ENCODE results near the gene ORC5. TPM values are rescaled to one million over a fixed set of nuclear protein-coding genes. Genes with fewer than 3 reads are reported as not detected.

Gene ORC5
- total and polyA plus RNA-seq, 9 donors = 11.9 to 21.5 (median 16.1) TPM

DNA sequence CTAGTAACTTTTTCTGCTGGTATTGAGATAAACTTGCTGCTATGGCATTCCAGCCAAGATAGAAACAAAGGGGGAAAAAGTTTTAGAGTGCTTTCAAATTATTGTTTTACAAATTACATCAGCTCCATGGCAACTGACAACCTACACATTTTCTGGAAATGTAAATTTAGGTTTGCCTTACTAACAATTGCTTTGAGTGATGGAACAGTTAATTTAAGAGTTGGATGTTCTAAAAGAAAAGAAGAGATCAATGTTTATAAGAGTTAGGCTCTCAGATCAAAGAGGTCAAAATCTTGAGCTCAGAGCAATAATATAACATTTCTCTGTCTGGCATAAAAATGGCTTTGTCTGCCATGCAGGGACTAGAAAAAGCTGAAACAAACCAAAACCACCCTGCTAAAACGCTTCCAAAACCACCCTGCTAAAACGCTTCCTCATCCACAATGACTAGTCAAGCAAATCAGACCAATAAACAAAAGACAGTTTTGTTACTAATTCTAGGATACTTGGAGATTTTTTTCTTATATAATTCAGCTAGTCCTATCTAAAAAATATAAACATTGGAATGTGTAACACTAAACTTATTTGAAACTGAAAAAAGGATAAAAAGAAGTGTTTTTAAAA lies 32.3 kb downstream of the ORC5 start:
- Histone ChIP-seq H3K27me3 (no peaks in the 10 kb centered on the region), H3K4me1 (ENCODE audit: insufficient read depth) (no peaks in the 10 kb centered on the region), H3K36me3 (no peaks in the 10 kb centered on the region), H3K27ac (no peak overlapping the region), H3K9me3 (no peaks in the 10 kb centered on the region), H3K4me3 (no peak overlapping the region)
- TF ChIP-seq, protein P1, sequence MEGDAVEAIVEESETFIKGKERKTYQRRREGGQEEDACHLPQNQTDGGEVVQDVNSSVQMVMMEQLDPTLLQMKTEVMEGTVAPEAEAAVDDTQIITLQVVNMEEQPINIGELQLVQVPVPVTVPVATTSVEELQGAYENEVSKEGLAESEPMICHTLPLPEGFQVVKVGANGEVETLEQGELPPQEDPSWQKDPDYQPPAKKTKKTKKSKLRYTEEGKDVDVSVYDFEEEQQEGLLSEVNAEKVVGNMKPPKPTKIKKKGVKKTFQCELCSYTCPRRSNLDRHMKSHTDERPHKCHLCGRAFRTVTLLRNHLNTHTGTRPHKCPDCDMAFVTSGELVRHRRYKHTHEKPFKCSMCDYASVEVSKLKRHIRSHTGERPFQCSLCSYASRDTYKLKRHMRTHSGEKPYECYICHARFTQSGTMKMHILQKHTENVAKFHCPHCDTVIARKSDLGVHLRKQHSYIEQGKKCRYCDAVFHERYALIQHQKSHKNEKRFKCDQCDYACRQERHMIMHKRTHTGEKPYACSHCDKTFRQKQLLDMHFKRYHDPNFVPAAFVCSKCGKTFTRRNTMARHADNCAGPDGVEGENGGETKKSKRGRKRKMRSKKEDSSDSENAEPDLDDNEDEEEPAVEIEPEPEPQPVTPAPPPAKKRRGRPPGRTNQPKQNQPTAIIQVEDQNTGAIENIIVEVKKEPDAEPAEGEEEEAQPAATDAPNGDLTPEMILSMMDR (IDR thresholded peaks at IDR 0.05) = no peak
- no peak for TF ChIP-seq POLR2A (IDR thresholded peaks at IDR 0.05)
- no peak for TF ChIP-seq EP300 (IDR thresholded peaks at IDR 0.05)
- intact Hi-C loops (cut with DNase I) = no loop called here
- no peak for DNase-seq
- 28 to 50% (median 30%) methylated on average over 2 of the region's 2 CpGs for WGBS, 3 donors

DNA sequence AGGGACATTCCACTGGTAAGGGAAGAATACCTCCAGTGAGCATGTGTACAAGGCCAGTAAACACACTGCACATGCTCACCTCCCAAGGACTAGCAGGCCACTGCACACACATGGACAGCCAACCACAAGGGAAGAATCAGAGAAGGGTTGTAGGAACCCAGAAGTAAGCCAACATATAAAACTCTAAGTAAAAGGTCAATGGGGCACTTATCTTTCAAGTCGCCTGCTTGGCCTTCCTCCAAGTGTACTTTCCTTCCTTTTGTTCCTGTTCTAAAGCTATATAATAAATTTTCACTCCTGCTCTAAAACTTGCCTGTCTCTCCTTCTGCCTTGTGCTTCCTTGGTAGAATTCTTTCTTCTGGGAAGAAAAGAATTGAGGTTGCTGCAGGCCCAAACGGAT lies 33.0 kb downstream of the ORC5 start:
- no peaks in the 10 kb centered on the region for H3K27me3 ChIP-seq
- 66 to 75% (median 72%) methylated on average over 2 of the region's 2 CpGs for WGBS, 3 donors
- H3K4me3 ChIP-seq = no peak overlapping the region
- DNase-seq = no peak
- TF ChIP-seq EP300 (IDR thresholded peaks at IDR 0.05) (no peak), POLR2A (IDR thresholded peaks at IDR 0.05) (no peak)
- TF ChIP-seq, protein P1 (IDR thresholded peaks at IDR 0.05) = no peak
- no peak overlapping the region for H3K27ac ChIP-seq
- H3K9me3 ChIP-seq = no peaks in the 10 kb centered on the region
- no peaks in the 10 kb centered on the region for H3K36me3 ChIP-seq
- H3K4me1 ChIP-seq (ENCODE audit: insufficient read depth) = no peaks in the 10 kb centered on the region
- intact Hi-C loops (cut with DNase I) = no loop called here

DNA sequence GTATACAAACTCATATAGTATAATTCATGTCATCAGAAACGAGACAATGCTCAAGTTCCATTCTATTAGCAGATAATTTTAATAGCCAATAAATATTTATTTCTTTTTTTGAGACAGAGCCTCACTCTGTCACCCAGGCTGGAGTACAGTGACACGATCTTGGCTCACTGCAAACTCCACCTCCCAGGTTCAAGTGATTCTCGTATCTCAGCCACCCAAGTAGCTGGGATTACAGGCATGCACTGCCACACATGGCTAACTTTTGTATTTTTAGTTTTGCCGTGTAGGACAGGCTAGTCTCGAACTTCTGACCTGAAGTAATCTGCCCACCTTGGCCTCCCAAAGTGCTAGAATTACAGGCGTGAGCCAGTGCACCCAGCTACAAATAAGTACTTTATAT lies 45.7 kb downstream of the ORC5 start:
- intact Hi-C loops (cut with DNase I) = no loop called here

DNA sequence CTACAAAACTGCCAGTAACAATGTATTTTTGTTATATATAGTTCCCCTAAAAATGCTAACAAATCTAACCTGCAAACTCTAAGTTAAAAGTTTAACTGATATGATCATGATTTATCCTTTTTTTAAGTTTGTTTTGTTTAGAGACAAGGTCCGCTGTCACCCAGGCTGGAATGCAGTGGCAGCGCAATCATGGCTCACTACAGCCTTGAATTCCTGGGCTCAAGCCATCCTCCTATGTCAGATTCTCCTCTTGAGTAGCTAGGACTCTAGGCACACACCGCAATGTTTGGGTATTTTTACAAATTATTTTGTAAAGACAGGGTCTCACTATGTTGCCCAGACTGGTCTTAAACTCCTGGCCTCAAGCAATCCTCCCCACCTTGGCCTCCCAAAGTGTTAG lies 46.6 kb downstream of the ORC5 start:
- 81 to 85% (median 83%) methylated on average over 3 of the region's 3 CpGs for WGBS, 3 donors
- no peak overlapping the region for H3K27ac ChIP-seq
- H3K4me3 ChIP-seq = no peak overlapping the region
- intact Hi-C loops (cut with DNase I) = no loop called here
- no peaks in the 10 kb centered on the region for H3K27me3 ChIP-seq
- H3K9me3 ChIP-seq = no peaks in the 10 kb centered on the region
- no peak for TF ChIP-seq EP300 (IDR thresholded peaks at IDR 0.05)
- TF ChIP-seq POLR2A (IDR thresholded peaks at IDR 0.05) = no peak
- TF ChIP-seq, protein P1 (IDR thresholded peaks at IDR 0.05) = no peak
- H3K36me3 ChIP-seq = no peaks in the 10 kb centered on the region
- no peaks in the 10 kb centered on the region for H3K4me1 ChIP-seq (ENCODE audit: insufficient read depth)
- DNase-seq = no peak

More for the DNA sequence above, 45.7 kb downstream of the ORC5 start:
- no peak for TF ChIP-seq POLR2A (IDR thresholded peaks at IDR 0.05)
- TF ChIP-seq EP300 (IDR thresholded peaks at IDR 0.05) = no peak
- TF ChIP-seq, protein P1 (IDR thresholded peaks at IDR 0.05) = no peak
- H3K9me3 ChIP-seq = no peaks in the 10 kb centered on the region
- H3K36me3 ChIP-seq = no peaks in the 10 kb centered on the region
- H3K27me3 ChIP-seq = no peaks in the 10 kb centered on the region
- no peaks in the 10 kb centered on the region for H3K4me1 ChIP-seq (ENCODE audit: insufficient read depth)
- H3K27ac ChIP-seq = no peak overlapping the region
- DNase-seq = no peak
- H3K4me3 ChIP-seq = no peak overlapping the region
- 63 to 65% (median 63%) methylated on average over 6 of the region's 6 CpGs for WGBS, 3 donors

Data from ovary (tissue), 9 donors.